Sciatic nerve (tissue), 2 donors: ENCODE results near the gene TNFSF10. TPM values are rescaled to one million over a fixed set of nuclear protein-coding genes. Genes with fewer than 3 reads are reported as not detected.

ENCODE experiments used
- ATAC-seq: fragments of 200-7000 bp; cut with Tn5 transposase; one replicate; pipeline ENCODE4 v1.9.1; 2020; ENCODE audit warnings: mild to moderate bottlenecking, moderate library complexity
- DNase-seq: peaks from one replicate; pipeline ENCODE4 v3.0.0-alpha.2; 2020; ENCODE audit warnings: low spot score
- intact Hi-C: fragments of 100-400 bp; cut with DNase I; formaldehyde crosslinking; loops from one replicate; pipeline ENCODE4 v1.14.2; 2022
- total RNA-seq: library from RNA; stranded (reverse); fragmentation: NEBNext Ultra II Directional; extraction: Animal tissue kit (Norgen Biotek cat#: 25700); gene quantifications from one replicate; pipeline ENCODE4 v1.2.1, GENCODE V29; 2021
- donor health status: DM: no; HTN: no; CAD: no.
- donor health status: DM: no; HTN: no; CAD: no.

Gene TNFSF10
- total RNA-seq, 1 donor from 2014 or later = 36.5 TPM

- DNase-seq (no peak), ATAC-seq (no peak)
- intact Hi-C loops = no loop called here
These were observed 51.3 kb downstream of the TNFSF10 start for GRCh38 chr3:172471903-172472302.

GRCh38 chr3:172470588-172470987 lies 52.6 kb downstream of the TNFSF10 start:
- DNase-seq (no peak), ATAC-seq (no peak)
- intact Hi-C loops = no loop called here

GRCh38 chr3:172467170-172467824 lies 55.9 kb downstream of the TNFSF10 start:
- no peak for ATAC-seq
- DNase-seq = no peak
- intact Hi-C loops = no loop called here

GRCh38 chr3:172466553-172467130 lies 56.6 kb downstream of the TNFSF10 start:
- no peak for ATAC-seq
- intact Hi-C loops = no loop called here
- DNase-seq = no peak

GRCh38 chr3:172465281-172465680 lies 57.9 kb downstream of the TNFSF10 start:
- intact Hi-C loops = no loop called here
- ATAC-seq = no peak
- DNase-seq = no peak

GRCh38 chr3:172464306-172464705 lies 58.9 kb downstream of the TNFSF10 start:
- ATAC-seq (no peak), DNase-seq (no peak)
- intact Hi-C loops = no loop called here

GRCh38 chr3:172461530-172462138 lies 61.6 kb downstream of the TNFSF10 start:
- no peak for ATAC-seq
- no peak for DNase-seq
- intact Hi-C loops = no loop called here

- ATAC-seq (no peak), DNase-seq (no peak)
- intact Hi-C loops = no loop called here
These were observed 66.8 kb downstream of the TNFSF10 start for GRCh38 chr3:172456404-172456803.

Other genes starting within 250 kb of the TNFSF10 start
- not detected for gene GHSR, start 75.0 kb downstream of the TNFSF10 start, total RNA-seq
- gene NCEH1, start 187.6 kb upstream of the TNFSF10 start, total RNA-seq = 10.1 TPM
- 11.9 TPM for gene ECT2, start 227.3 kb upstream of the TNFSF10 start, total RNA-seq